Measurements from ENCODE around the gene FOXP1. TPM values are rescaled to one million over a fixed set of nuclear protein-coding genes. Genes with fewer than 3 reads are reported as not detected.

Gene FOXP1
- total RNA-seq, 1 donor from 2014 or later, result 31.1 TPM

DNA sequence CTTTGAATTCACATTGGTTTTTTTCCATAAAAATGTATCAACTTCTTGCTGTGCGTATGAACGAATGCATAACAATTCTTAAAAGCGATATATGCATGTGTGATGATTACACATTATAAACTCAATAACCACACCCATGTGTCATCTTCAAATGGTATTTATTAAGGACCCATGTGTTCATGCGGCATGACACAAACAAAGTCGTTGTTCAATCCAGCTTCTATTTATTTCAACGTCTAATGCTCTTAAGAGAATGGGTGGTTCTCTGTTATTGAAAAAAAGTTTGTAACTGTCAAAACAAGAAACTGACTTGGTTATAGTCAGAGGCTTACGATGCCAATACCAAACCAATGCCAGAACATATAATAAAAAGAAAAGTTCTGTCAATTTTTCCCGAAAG, 195.9 kb downstream of the FOXP1 start:
- Mint-ChIP-seq H3K36me3 (ENCODE audit: unreplicated experiment) (no peaks in the 10 kb centered on the region), H3K27ac (ENCODE audit: unreplicated experiment) (no peak overlapping the region)

DNA sequence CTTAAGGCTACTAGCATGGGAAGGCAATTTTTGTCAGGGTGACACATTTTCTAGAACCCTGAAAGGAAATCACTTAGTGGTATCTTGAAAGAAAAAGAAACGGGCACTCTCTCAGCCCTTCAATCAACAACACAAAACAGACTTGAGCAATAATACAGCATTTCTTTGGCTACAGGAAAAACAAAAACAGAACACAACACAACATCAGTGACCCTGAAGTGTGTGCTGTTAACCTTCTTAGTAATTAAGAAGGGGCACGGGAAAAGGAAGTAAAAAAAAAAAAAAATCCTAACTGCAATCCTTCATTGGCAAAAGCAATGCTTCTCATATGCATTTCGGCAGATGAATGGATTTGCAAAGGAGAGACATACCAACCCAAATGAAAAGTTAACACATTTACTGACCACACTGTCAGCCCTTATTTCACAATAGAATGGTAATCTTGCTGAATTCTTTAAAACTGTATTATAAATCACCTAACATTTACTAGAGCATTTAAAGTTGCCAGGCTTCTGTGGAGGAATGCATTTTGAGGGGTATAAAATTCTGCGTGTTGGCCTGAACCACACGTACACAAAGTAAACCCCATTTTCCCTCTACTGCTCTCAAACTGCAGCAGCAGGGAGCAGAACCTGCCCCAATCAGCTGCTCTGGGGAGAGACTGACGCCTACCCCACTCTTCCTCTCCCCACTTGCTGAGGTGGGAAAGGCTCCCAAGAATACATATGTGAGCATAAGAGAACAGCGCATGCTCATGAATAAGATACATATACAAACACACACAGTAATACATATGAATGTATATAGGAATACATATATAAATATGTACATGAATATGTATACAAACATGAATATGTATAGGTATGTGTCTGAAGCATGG, 198.5 kb downstream of the FOXP1 start:
- TF ChIP-seq, protein P1, sequence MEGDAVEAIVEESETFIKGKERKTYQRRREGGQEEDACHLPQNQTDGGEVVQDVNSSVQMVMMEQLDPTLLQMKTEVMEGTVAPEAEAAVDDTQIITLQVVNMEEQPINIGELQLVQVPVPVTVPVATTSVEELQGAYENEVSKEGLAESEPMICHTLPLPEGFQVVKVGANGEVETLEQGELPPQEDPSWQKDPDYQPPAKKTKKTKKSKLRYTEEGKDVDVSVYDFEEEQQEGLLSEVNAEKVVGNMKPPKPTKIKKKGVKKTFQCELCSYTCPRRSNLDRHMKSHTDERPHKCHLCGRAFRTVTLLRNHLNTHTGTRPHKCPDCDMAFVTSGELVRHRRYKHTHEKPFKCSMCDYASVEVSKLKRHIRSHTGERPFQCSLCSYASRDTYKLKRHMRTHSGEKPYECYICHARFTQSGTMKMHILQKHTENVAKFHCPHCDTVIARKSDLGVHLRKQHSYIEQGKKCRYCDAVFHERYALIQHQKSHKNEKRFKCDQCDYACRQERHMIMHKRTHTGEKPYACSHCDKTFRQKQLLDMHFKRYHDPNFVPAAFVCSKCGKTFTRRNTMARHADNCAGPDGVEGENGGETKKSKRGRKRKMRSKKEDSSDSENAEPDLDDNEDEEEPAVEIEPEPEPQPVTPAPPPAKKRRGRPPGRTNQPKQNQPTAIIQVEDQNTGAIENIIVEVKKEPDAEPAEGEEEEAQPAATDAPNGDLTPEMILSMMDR (IDR thresholded peaks at IDR 0.05; ENCODE audit: partially characterized antibody, unreplicated experiment), result no peak
- no peak overlapping the region for H3K4me3 Mint-ChIP-seq (ENCODE audit: unreplicated experiment)
- no peak overlapping the region for H3K27ac Mint-ChIP-seq (ENCODE audit: unreplicated experiment)
- H3K36me3 Mint-ChIP-seq (ENCODE audit: unreplicated experiment), result no peaks in the 10 kb centered on the region
- H3K27me3 Mint-ChIP-seq (ENCODE audit: unreplicated experiment), result no peaks in the 10 kb centered on the region
- no peak for DNase-seq
- H3K4me1 Mint-ChIP-seq (ENCODE audit: low read depth, unreplicated experiment), result no peaks in the 10 kb centered on the region
- no peaks in the 10 kb centered on the region for H3K9me3 Mint-ChIP-seq (ENCODE audit: unreplicated experiment)

More for the DNA sequence above, 195.9 kb downstream of the FOXP1 start:
- TF ChIP-seq, protein P1 (IDR thresholded peaks at IDR 0.05; ENCODE audit: partially characterized antibody, unreplicated experiment), result no peak
- Mint-ChIP-seq H3K4me1 (ENCODE audit: low read depth, unreplicated experiment) (peaks cover 5% of the 10 kb centered on the region), H3K9me3 (ENCODE audit: unreplicated experiment) (no peaks in the 10 kb centered on the region), H3K27me3 (ENCODE audit: unreplicated experiment) (no peaks in the 10 kb centered on the region), H3K4me3 (ENCODE audit: unreplicated experiment) (no peak overlapping the region)
- DNase-seq, result no peak

DNA sequence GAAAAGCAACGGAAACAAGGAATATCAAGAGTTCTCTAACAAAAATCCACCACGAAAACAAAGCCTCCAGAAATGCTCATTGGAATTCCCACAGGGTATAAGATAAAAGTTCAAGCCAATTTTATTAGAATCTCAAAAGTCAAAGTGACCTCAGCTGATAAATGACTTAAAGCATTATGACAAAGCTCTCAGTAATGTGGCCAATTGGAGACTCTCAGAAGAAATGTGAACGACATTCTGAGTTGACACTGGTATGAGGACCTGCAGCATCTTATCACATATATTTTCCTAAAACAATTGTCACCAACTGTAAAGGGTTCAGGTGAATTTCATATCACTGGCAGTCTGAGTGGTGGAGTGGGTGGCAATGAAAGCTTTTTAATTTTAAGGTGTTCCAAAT, 199.1 kb downstream of the FOXP1 start:
- H3K4me1 Mint-ChIP-seq (ENCODE audit: low read depth, unreplicated experiment), result no peaks in the 10 kb centered on the region
- TF ChIP-seq, protein P1 (IDR thresholded peaks at IDR 0.05; ENCODE audit: partially characterized antibody, unreplicated experiment), result no peak
- H3K4me3 Mint-ChIP-seq (ENCODE audit: unreplicated experiment), result no peak overlapping the region
- no peak for DNase-seq
- no peak overlapping the region for H3K27ac Mint-ChIP-seq (ENCODE audit: unreplicated experiment)
- H3K9me3 Mint-ChIP-seq (ENCODE audit: unreplicated experiment), result no peaks in the 10 kb centered on the region
- no peaks in the 10 kb centered on the region for H3K27me3 Mint-ChIP-seq (ENCODE audit: unreplicated experiment)
- no peaks in the 10 kb centered on the region for H3K36me3 Mint-ChIP-seq (ENCODE audit: unreplicated experiment)

DNA sequence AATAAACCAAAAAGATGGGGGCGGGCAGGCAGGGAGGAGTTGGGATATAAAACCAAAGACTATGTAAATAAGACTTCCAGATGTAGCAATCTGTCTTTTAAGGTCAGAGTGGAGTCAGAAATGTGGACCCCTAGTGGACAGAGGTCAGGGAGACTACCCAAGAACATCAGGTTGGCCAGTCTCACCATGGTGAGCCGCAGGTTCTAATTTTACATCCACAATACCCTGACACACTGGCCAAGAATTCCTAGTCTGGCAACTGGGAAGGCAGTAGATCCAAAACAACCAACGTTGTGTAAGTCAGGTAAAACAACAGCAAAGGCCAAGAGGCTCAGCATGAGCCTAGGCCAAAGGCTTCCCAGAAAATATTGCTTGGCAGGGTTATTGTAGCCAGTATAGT, 203.4 kb downstream of the FOXP1 start:
- no peak overlapping the region for H3K4me3 Mint-ChIP-seq (ENCODE audit: unreplicated experiment)
- no peak overlapping the region for H3K27ac Mint-ChIP-seq (ENCODE audit: unreplicated experiment)
- H3K4me1 Mint-ChIP-seq (ENCODE audit: low read depth, unreplicated experiment), result no peaks in the 10 kb centered on the region
- no peaks in the 10 kb centered on the region for H3K36me3 Mint-ChIP-seq (ENCODE audit: unreplicated experiment)
- DNase-seq, result no peak
- H3K27me3 Mint-ChIP-seq (ENCODE audit: unreplicated experiment), result no peaks in the 10 kb centered on the region
- no peaks in the 10 kb centered on the region for H3K9me3 Mint-ChIP-seq (ENCODE audit: unreplicated experiment)
- TF ChIP-seq, protein P1 (IDR thresholded peaks at IDR 0.05; ENCODE audit: partially characterized antibody, unreplicated experiment), result no peak

DNA sequence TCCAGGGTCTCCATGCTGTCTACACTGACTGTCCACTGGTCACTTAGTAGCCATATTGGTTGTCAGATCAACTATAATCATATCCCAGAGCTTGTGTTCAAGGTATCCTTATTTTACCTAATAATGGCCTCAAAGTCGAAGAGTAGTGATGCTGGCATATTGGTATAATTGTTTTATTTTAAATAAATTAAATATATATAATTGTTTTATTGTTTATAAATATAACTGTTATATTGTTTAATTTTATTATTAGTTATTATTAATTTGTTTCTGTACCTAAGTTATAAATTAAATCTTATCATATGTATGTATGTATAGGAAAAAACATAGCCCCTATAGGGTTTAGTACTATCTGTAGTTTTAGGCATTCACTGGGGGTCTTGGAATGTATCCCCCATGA, 205.0 kb downstream of the FOXP1 start:
- H3K4me3 Mint-ChIP-seq (ENCODE audit: unreplicated experiment), result no peak overlapping the region
- H3K27me3 Mint-ChIP-seq (ENCODE audit: unreplicated experiment), result no peaks in the 10 kb centered on the region

More for the DNA sequence above, 205.0 kb downstream of the FOXP1 start:
- H3K4me1 Mint-ChIP-seq (ENCODE audit: low read depth, unreplicated experiment), result no peaks in the 10 kb centered on the region
- no peaks in the 10 kb centered on the region for H3K36me3 Mint-ChIP-seq (ENCODE audit: unreplicated experiment)
- TF ChIP-seq, protein P1 (IDR thresholded peaks at IDR 0.05; ENCODE audit: partially characterized antibody, unreplicated experiment), result no peak
- no peaks in the 10 kb centered on the region for H3K9me3 Mint-ChIP-seq (ENCODE audit: unreplicated experiment)
- DNase-seq, result no peak
- no peak overlapping the region for H3K27ac Mint-ChIP-seq (ENCODE audit: unreplicated experiment)

Measured in glutamatergic neuron (in vitro differentiated cells).